ENCODE measurements around the gene OR2V2.

OR2V2 gene

DNA sequence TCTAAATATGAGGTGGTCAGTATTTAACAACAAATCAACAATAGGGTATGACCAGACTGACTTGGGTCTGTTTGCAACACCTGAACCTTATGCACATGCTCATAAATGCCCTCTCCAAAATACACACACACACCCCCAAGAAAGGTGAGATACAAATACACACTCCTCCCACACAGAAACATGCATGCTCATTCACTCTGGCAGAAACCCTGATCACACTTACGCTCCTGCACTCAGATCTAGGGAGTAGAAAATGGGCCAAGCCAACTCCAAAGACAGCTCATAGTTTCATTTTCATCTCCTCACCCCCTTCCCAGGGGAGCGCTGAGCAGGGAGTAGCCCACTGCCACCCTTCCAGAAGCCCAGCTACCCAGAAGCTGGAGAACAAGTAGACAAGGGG lies 46.3 kb downstream of the OR2V2 start:
- no peak for DNase-seq

- DNase-seq = no peak
These were observed 47.3 kb downstream of the OR2V2 start for GRCh38 chr5:181194489-181195248.

GRCh38 chr5:181195249-181195761 lies 47.9 kb downstream of the OR2V2 start:
- DNase-seq = no peak

DNA sequence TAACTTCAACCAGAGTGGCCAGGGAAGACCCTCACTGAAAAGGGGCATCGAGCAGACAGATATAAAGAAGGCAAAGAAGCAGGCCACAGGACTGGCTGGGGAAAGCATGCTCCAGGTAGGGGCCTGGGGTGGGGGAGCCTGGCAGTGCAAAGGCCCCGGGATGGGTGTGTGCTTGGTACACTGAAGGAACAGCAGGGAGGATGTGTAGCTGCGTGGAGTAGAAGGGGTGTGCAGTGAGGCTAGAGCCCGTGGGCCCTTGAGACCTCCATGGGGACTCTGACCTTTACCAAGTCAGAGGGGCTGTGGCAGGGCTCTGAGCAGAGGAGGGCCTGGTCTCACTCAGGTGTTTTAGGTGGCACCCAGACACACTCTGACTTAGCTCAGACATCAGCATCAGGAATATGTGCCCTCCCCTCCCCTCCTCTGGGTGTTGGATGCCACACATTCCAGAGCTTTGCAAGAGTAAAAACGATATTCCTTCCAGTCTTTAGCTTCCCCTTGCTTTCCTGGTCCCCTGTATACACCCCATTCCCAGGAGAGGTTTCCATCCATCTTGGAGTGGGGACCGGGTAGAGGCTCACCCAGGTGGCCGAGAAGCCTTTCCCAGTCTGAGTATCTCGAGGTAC lies 50.1 kb downstream of the OR2V2 start:
- DNase-seq = no peak

DNA sequence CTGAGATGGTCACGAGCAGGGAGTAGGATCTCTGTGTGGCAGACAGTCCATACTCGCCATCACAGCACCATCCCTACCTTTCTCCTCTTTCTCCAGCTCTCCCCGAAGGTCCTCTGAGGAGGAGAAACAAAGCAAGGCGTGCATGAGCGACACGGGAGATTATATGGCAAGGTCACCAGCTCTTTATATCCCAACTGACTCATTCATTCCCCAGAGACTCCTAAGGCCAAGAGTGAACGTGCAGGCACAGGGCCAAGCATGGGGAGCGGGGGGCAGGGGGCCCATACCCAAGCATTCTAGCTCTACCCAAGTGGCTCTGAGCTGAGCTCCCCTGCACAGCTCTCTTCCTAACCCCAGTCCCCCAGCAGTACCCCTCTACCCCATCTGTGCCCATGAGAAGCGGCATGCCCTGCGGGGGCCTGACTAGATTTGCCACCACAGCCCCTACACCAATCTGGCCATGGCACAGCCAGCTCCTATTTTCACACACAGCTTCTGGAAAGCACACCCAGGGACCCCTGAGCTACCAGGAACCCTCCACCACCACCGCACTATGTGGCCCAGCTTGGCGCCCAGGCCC lies 50.8 kb downstream of the OR2V2 start:
- no peak for DNase-seq

- no peak for DNase-seq
These were observed 51.6 kb downstream of the OR2V2 start for GRCh38 chr5:181198905-181199519.

DNA sequence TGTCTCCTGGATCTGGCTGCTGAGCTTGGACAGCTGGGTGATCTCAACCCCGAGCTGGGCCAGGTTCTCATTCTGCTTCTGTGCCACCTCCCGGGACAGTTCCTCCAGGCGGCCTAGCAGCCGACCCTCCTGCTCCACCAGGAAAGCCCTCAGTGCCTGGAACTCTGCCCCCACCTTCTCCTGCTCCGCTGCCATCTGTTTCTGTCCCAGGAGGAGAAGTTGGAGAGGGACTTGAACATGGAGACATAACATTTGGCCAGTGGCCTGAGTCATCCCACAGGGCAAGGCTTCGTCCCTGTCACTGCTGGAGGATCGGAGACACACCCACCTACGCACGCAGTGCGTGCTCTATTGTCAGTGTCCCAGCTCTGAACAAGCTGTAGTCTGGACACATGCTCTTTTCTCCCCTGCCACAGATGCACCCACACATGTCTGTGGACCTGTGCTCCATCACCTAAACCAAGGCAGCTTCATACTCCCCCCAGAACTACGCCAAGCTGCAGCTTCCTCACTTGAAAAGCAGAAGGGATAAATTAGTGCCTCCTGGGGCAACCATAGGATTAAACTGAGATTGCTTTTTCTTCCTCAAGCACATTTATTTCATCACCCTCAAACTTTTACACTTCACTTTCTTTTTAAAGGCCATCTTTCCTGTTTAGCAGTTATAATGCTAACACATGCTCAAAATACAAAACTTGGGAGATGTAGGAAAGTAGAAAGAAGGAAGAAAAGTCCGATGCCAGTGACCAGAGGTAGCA lies 52.7 kb downstream of the OR2V2 start:
- DNase-seq = no peak

GRCh38 chr5:181200816-181201215 lies 53.4 kb downstream of the OR2V2 start:
- no peak for DNase-seq

- DNase-seq = no peak
These were observed 55.8 kb downstream of the OR2V2 start for GRCh38 chr5:181203093-181203711.

DNA sequence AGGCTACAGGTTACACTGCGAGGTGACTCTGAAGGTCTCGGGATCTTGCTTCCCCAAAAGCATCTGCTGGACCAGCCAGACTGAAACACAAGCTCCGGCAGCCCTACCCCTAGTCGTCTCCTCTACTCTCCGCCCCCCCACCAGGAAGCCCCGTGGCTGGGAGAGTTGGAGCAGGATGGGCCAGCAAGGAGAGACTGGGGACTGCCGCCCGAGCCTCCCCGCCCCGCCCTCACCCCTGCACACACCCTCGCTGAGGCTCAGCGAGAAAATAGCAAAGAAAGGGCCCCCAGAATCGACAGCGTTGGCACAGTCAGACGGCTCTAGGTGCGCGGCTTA lies 56.4 kb downstream of the OR2V2 start:
- no peak for DNase-seq

DNA sequence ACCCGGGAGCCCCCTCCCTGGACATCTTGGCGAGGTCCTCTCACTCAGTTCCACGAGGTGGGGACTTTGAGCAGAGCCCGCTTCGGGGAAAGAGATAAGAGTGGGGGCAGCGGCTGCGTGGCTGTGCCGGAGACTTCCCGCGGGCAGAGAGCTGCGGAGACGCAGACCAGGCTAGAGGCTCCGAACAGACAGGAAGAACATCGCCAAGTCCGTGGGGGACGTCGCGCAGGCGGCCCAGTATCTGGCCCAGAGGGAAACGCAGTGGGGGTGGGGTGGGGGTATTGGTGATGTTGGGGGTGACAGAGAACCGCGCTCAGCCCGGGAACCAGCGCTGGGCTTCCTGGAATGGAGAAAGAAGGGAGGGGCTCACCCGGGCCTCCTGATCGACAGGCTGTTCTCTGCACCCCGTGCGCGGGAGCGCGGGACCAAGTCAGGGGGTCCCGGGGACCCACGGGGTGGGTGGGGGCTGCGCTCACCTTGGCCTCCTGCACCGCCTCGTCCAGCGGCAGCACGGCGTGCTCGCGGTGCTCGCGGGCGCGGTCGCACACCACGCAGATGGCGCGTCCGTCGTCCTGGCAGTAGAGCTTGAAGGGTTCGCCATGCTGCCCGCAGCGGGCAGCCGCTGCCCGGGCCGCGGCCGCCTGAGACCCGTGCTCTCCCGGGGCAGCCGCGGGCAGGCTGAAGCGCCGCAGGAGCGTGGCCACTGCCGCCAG lies 56.9 kb downstream of the OR2V2 start:
- DNase-seq = no peak

DNA sequence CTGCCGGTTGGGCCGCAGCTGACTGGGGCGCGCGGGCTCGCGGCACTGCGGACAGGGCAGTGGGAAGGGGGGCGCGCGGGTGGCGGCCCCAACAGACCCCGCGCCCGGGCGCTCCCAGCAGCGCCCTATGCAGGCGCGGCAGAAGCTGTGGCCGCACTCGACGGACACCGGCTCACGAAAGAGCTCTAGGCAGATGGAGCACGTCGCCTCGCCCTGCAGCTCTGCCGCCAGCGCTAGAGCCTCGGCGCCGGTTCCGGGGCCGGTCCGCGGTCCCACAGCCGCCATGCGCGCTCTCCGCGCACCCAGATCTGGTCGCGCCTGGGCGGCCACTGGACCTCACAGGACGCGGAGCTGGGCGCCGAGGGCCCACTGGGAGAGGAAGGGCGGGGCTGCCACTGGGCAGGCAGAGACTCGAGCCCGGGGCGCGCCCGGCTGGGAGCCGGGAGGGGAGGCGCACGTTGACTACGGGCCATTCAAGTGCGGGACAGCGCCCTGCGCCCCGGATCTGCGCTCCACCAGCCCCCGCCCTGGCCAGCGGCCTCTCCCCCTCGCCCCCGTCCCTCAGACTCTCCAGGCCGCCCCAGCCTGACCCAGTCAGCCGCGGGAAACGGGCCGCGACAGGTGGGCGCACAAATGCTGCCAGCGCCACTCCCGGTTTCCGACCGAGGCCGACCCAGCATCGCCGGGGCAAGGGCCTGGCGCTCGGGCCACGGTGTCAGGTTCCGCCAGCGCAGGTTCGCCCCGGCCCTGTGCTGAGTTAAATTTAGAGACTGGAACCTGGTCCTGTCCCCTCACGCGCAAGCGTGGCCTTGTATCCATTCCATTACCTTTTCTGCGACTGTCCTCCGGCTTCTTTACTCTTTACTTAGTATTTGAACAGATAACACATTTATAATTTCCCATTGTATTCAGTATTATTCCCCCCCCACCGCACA lies 57.7 kb downstream of the OR2V2 start, which contains the start of gene TRIM7:
TSS of gene TRIM7 (minus strand) at position 371 of the 935 bp plus-strand sequence. CDS start at position 285, 86 bp downstream.
- DNase-seq = no peak

DNA sequence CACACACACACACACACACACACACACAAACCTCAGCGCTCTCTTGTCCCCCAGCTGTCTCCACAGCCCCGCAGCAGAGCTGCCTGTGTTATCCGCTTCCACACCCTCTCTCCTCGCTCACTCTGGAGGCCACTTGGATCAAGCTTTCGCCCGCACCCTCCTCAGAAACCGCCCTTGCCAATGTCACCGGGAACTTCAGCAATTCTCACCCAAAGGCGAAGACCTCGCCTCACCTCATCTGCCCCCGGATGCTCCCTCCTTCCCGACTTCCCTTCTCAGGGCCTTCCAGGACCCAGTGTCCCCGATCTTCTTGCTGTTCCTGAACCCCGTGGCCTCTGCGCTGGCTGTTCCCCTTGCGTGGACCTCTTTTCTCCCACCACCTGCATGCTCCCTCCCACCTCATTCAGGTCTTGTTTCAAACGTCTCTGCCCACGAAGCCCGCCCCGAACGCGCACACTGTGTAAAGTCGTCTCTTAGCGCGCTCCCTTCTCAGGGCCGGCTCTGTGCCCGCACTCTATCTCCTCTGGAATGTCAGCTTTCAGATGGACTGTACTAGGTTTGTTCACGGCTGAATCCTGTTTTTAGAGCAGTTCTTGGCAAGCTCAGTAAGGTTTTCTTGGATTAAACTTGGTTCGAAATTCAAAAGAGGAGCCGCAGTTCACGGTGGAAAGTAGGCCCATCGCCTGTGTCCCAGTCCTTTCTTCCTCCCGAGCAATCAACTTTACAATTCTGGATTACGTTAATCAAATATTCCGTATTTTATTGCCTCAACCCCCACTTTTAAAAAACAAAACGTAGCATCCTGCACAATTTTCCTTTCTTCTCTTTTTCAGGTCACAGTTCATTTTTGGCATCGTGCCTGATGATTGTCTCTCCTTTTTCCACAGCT lies 58.6 kb downstream of the OR2V2 start:
- DNase-seq = no peak

GRCh38 chr5:181207214-181207959 lies 60.0 kb downstream of the OR2V2 start:
- peak; percentile 76 to 78 for DNase-seq

GRCh38 chr5:181207960-181208253 lies 60.5 kb downstream of the OR2V2 start:
- DNase-seq = no peak

Measured in activated CD4-positive, alpha-beta T cell treated with anti-CD3 and anti-CD28 coated beads, Interleukin-2, amount 50 U/mL, for 4 hours (primary cell).